NT2/D1 (cell line): ENCODE data around the gene FGF2.

Experiments
- DNase-seq: peaks from one replicate; pipeline ENCODE4 v3.0.0-alpha.2; 2011; ENCODE audit warnings: low read depth, low spot score
- H3K27me3 ChIP-seq: 2 replicates; pipeline ENCODE4 v1.6.0; 2011; ENCODE audit warnings: mild to moderate bottlenecking; ENCODE audit not compliant: insufficient read length, insufficient read depth
- H3K36me3 ChIP-seq: 2 replicates; pipeline ENCODE4 v1.6.1; 2011; ENCODE audit warnings: mild to moderate bottlenecking, low read length, mixed read lengths; ENCODE audit not compliant: insufficient read depth, insufficient read length
- H3K4me1 ChIP-seq: 2 replicates; pipeline ENCODE4 v1.5.1; 2011; ENCODE audit not compliant: insufficient read depth, insufficient read length
- H3K4me3 ChIP-seq: 2 replicates; pipeline ENCODE4 v1.5.1; 2011; ENCODE audit warnings: low read depth; ENCODE audit not compliant: insufficient read length
- H3K9ac ChIP-seq: 2 replicates; pipeline ENCODE4 v1.6.0; 2011; ENCODE audit warnings: low read depth; ENCODE audit not compliant: insufficient read length
- H3K9me3 ChIP-seq: 2 replicates; pipeline ENCODE4 v1.5.1; 2011; ENCODE audit warnings: mild to moderate bottlenecking, low read length; ENCODE audit not compliant: insufficient read depth
- SUZ12 ChIP-seq: IDR thresholded peaks from 2 replicates; pipeline ENCODE4 v1.6.1; 2011; ENCODE audit not compliant: insufficient read length, insufficient read depth; ENCODE audit errors: extremely low read depth
- YY1 ChIP-seq: IDR thresholded peaks from 2 replicates; pipeline ENCODE4 v1.6.1; 2011; ENCODE audit not compliant: insufficient read length, insufficient read depth
- ZNF274 ChIP-seq: IDR thresholded peaks from 2 replicates; pipeline ENCODE4 v1.6.1; 2011; ENCODE audit warnings: mild to moderate bottlenecking, low read depth, low read length

FGF2 gene

GRCh38 chr4:122914938-122915337 is 88.3 kb downstream of the FGF2 start:
- no peak for TF ChIP-seq YY1
- no peak for TF ChIP-seq SUZ12
- TF ChIP-seq ZNF274, result no peak
- no peak overlapping the region for H3K9ac ChIP-seq

DNA sequence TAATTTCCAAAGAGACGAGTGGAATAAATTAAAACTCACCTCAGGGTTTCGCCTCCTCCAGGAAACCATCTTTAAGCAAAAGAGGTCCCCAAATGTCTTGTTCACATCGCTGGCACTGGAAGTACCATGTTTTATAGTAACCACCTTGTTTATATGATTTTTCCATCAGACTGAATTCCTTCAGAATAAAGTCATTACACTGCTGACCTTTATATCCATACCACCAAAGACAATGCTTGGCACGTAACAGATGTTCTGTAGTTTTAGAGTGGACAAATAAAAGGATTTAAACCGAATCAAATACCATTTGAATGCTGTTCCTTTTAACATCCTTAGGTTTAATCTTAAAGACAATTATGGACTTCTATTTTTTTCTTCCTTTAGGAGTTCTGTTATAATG is 91.1 kb downstream of the FGF2 start:
- Histone ChIP-seq H3K4me1 (no peaks in the 10 kb centered on the region), H3K9ac (no peak overlapping the region), H3K4me3 (no peak overlapping the region), H3K36me3 (peaks cover 5% of the 10 kb centered on the region), H3K9me3 (no peaks in the 10 kb centered on the region), H3K27me3 (no peaks in the 10 kb centered on the region)
- TF ChIP-seq ZNF274, result no peak
- no peak for TF ChIP-seq SUZ12
- TF ChIP-seq YY1, result no peak
- no peak for DNase-seq

More at GRCh38 chr4:122914938-122915337, 88.3 kb downstream of the FGF2 start:
- no peaks in the 10 kb centered on the region for H3K27me3 ChIP-seq
- no peak overlapping the region for H3K4me3 ChIP-seq
- H3K9me3 ChIP-seq, result no peaks in the 10 kb centered on the region
- no peak for DNase-seq
- H3K36me3 ChIP-seq, result peaks cover 10% of the 10 kb centered on the region
- no peaks in the 10 kb centered on the region for H3K4me1 ChIP-seq

DNA sequence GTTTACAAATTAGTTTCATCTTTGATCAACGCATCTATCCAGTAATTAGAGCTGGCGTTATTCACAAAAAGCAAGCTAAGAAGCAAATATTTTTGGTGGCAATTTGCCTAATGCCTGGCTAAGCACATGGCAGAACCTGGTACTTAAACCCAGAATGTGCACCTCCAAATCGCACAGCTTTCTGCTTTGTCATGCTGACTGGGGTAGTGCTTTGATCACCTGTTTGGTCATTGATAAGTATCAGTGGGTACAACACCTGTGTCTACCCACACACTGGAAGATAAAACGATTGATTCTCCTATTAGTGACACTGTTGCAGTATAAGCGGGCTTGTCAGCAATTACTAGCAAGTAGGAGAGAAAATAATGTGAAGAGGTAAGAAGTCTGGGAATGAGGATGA is 93.8 kb downstream of the FGF2 start:
- H3K4me3 ChIP-seq, result no peak overlapping the region
- no peaks in the 10 kb centered on the region for H3K9me3 ChIP-seq
- no peak overlapping the region for H3K9ac ChIP-seq
- no peaks in the 10 kb centered on the region for H3K4me1 ChIP-seq
- TF ChIP-seq YY1 (no peak), SUZ12 (no peak), ZNF274 (no peak)
- H3K27me3 ChIP-seq, result no peaks in the 10 kb centered on the region
- no peak for DNase-seq
- peaks cover 7% of the 10 kb centered on the region for H3K36me3 ChIP-seq

- H3K36me3 ChIP-seq, result peaks cover 3% of the 10 kb centered on the region
- no peaks in the 10 kb centered on the region for H3K4me1 ChIP-seq
- H3K9me3 ChIP-seq, result no peaks in the 10 kb centered on the region
- H3K9ac ChIP-seq, result no peak overlapping the region
- H3K4me3 ChIP-seq, result peak overlapping the region; percentile 84
- no peak for DNase-seq
- TF ChIP-seq SUZ12, result no peak
- TF ChIP-seq YY1, result no peak
- TF ChIP-seq ZNF274, result no peak
- no peaks in the 10 kb centered on the region for H3K27me3 ChIP-seq
Observed at GRCh38 chr4:122921300-122921699, 94.7 kb downstream of the FGF2 start.

GRCh38 chr4:122921971-122922876 is 95.6 kb downstream of the FGF2 start, which contains the start of gene NUDT6:
Gene NUDT6 (minus strand): TSS chr4:122922597. CDS start chr4:122922572, 25 bp downstream.
- Histone ChIP-seq H3K4me3 (peak within 1 kb of the TSS; percentile 84), H3K9ac (peak within 1 kb of the TSS; percentile 92), H3K4me1 (no peaks in the 10 kb centered on the region), H3K9me3 (no peaks in the 10 kb centered on the region), H3K27me3 (no peaks in the 10 kb centered on the region), H3K36me3 (peaks cover 2% of the 10 kb centered on the region)
- TF ChIP-seq SUZ12, result no peak
- TF ChIP-seq ZNF274, result no peak
- no peak for TF ChIP-seq YY1
- peak; percentile 39 for DNase-seq

DNA sequence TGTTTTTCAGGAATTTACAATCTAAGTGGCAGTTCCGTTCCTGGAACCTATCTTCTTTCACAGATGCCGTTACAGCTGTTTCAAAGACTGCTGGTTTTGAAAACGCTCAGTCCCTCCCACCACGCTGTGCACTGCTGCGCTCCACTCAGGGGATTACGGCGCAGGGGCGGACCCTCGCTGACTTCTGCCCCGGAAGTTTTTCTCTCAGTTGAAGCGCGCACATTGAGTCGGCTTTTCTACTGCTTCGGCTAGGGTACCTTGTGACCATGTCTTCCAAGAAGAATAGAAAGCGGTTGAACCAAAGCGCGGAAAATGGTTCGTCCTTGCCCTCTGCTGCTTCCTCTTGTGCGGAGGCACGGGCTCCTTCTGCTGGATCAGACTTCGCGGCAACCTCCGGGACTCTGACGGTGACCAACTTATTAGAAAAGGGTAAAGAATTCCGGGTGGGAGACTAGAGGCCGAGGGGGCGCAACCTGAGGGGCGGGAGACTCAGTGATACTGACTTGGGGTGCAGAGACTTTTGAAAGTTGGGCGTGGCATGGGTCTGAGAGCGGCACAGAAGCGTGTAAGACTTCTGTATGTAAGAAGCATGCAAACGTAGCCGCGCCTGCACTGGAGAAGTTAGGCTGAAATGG is 96.4 kb downstream of the FGF2 start:
- H3K4me1 ChIP-seq, result no peaks in the 10 kb centered on the region
- peak; percentile 66 for DNase-seq
- H3K9me3 ChIP-seq, result no peaks in the 10 kb centered on the region
- peak overlapping the region; percentile 92 for H3K9ac ChIP-seq
- no peaks in the 10 kb centered on the region for H3K27me3 ChIP-seq
- peak overlapping the region; percentile 84 for H3K4me3 ChIP-seq
- no peak for TF ChIP-seq YY1
- no peak for TF ChIP-seq ZNF274
- no peak for TF ChIP-seq SUZ12
- H3K36me3 ChIP-seq, result peaks cover 2% of the 10 kb centered on the region

DNA sequence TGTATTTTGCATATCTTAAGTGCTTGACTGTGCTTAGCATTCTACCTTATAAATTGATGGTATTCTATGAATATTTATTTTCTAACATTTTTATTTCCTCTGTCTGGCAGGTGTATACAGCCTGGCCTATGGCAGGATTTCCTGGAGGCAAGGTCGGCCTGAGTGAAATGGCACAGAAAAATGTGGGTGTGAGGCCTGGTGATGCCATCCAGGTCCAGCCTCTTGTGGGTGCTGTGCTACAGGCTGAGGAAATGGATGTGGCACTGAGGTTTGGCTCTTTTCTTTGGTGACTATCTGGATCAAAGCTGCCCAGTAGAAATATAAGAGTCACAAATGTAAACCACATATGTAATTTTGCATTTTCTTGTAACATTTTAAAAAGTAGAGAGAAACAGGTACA is 102.3 kb downstream of the FGF2 start:
- DNase-seq, result no peak
- TF ChIP-seq YY1, result no peak
- no peak for TF ChIP-seq SUZ12
- no peak for TF ChIP-seq ZNF274
- Histone ChIP-seq H3K9me3 (no peaks in the 10 kb centered on the region), H3K9ac (no peak overlapping the region), H3K27me3 (no peaks in the 10 kb centered on the region), H3K36me3 (peaks cover 47% of the 10 kb centered on the region), H3K4me3 (no peak overlapping the region), H3K4me1 (no peaks in the 10 kb centered on the region)
